ENCODE measurements around the gene CARD14. TPM values are rescaled to one million over a fixed set of nuclear protein-coding genes. Genes with fewer than 3 reads are reported as not detected.
"Not testable (repeated sequence)": the region's sequence is repeated elsewhere in the genome, so short reads cannot be mapped to it uniquely, and the experiment has no call there.

CARD14 gene
- total RNA-seq, 1 donor from 2014 or later, result not detected

- Histone ChIP-seq H3K27me3 (ENCODE audit: control insufficient read depth, insufficient read depth, low read length) (peaks cover 37% of the 10 kb centered on the region), H3K4me3 (ENCODE audit: low read depth, low read length) (no peak overlapping the region), H3K36me3 (ENCODE audit: control insufficient read depth, insufficient read depth, low read length) (no peaks in the 10 kb centered on the region)
- TF ChIP-seq CTCF (IDR thresholded peaks at IDR 0.05; ENCODE audit: insufficient read depth, low read length, poor library complexity, severe bottlenecking), result no peak
- DNase-seq (ENCODE audit: low read depth), result no peak
Measured at GRCh38 chr17:80195141-80195540, 25.3 kb downstream of the CARD14 start.

- Histone ChIP-seq H3K36me3 (ENCODE audit: control insufficient read depth, insufficient read depth, low read length) (no peaks in the 10 kb centered on the region), H3K27me3 (ENCODE audit: control insufficient read depth, insufficient read depth, low read length) (peaks cover 37% of the 10 kb centered on the region), H3K4me3 (ENCODE audit: low read depth, low read length) (no peak overlapping the region)
- peak; percentile 66 for TF ChIP-seq CTCF (IDR thresholded peaks at IDR 0.05; ENCODE audit: insufficient read depth, low read length, poor library complexity, severe bottlenecking)
- DNase-seq (ENCODE audit: low read depth), result no peak
Measured at GRCh38 chr17:80195671-80196529, 26.1 kb downstream of the CARD14 start.

GRCh38 chr17:80196652-80197051 lies 26.8 kb downstream of the CARD14 start:
- Histone ChIP-seq H3K4me3 (ENCODE audit: low read depth, low read length) (no peak overlapping the region), H3K27me3 (ENCODE audit: control insufficient read depth, insufficient read depth, low read length) (peaks cover 32% of the 10 kb centered on the region)
- TF ChIP-seq CTCF (IDR thresholded peaks at IDR 0.05; ENCODE audit: insufficient read depth, low read length, poor library complexity, severe bottlenecking), result no peak

GRCh38 chr17:80198144-80198661 lies 28.4 kb downstream of the CARD14 start:
- no peak for TF ChIP-seq CTCF (IDR thresholded peaks at IDR 0.05; ENCODE audit: insufficient read depth, low read length, poor library complexity, severe bottlenecking)
- no peak overlapping the region for H3K4me3 ChIP-seq (ENCODE audit: low read depth, low read length)
- no peak for DNase-seq (ENCODE audit: low read depth)
- H3K27me3 ChIP-seq (ENCODE audit: control insufficient read depth, insufficient read depth, low read length), result peaks cover 24% of the 10 kb centered on the region
- no peaks in the 10 kb centered on the region for H3K36me3 ChIP-seq (ENCODE audit: control insufficient read depth, insufficient read depth, low read length)

More at GRCh38 chr17:80196652-80197051, 26.8 kb downstream of the CARD14 start:
- no peaks in the 10 kb centered on the region for H3K36me3 ChIP-seq (ENCODE audit: control insufficient read depth, insufficient read depth, low read length)
- no peak for DNase-seq (ENCODE audit: low read depth)

DNA sequence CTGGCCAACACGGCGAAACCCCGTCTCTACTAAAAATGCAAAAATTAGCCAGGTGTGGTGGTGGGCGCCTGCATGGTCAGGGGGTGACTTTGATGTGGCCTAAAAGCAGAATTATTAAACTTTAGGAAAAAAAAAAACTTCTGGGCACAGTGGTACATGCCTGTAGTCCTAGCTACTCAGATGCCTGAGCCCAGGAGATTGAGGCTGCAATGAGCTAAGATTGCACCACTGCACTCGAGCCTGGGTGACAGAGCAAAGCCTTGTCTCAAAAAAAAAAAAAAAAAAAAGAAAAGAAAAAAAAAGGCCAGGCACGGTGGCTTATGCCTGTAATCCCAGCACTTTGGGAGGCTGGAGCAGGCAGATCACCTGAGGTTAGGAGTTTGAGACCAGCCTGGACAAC lies 29.5 kb downstream of the CARD14 start:
- H3K36me3 ChIP-seq (ENCODE audit: control insufficient read depth, insufficient read depth, low read length); DNase-seq (ENCODE audit: low read depth); H3K4me3 ChIP-seq (ENCODE audit: low read depth, low read length): not testable (repeated sequence)
- peaks cover 17% of the 10 kb centered on the region for H3K27me3 ChIP-seq (ENCODE audit: control insufficient read depth, insufficient read depth, low read length)

DNA sequence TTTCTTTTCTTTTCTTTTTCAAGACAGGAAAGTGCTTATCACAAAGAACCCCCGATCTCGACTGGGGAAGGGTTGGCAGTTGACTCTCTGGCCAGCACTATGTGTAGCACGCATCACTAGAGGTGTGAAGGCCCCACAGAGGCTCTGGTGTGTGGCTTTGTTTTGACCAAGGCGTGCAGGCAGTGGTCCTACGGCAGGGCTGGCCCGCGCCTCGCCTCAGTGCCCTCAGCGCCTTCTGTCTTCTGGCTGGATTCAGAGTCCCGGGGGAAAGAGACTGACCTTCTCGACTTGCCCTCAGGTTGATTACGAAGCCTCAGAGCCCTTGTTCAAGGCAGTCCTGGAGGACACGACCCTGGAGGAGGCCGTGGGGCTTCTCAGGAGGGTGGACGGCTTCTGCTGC lies 31.6 kb downstream of the CARD14 start:
- H3K36me3 ChIP-seq (ENCODE audit: control insufficient read depth, insufficient read depth, low read length), result no peaks in the 10 kb centered on the region
- TF ChIP-seq CTCF (IDR thresholded peaks at IDR 0.05; ENCODE audit: insufficient read depth, low read length, poor library complexity, severe bottlenecking), result no peak
- no peak overlapping the region for H3K4me3 ChIP-seq (ENCODE audit: low read depth, low read length)
- no peak for DNase-seq (ENCODE audit: low read depth)
- H3K27me3 ChIP-seq (ENCODE audit: control insufficient read depth, insufficient read depth, low read length), result peaks cover 6% of the 10 kb centered on the region

Measured in kidney epithelial cell (primary cell).